ENCODE data around the gene TUG1.

Gene TUG1

DNA sequence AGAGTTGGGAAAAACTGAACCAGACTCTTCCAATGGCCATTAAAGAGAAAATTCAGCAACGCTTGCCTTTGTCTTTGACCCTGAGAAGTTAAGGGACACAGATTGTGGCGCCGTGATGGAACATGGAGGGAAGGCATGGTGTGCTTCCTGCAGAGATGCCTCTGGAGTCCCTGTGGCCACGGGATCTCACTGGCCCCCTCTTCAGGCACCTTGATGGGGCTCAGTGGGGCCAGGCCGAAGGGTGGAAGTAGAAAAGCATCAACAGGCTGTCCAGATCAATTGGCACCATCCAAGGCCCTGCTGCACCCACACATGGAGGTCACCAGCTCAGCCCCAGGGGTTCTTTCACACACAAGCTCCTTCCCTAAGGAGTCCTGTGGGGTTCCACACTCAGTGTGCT lies 43.4 kb upstream of the TUG1 start:
- no peak overlapping the region for H3K4me3 ChIP-seq (ENCODE audit: low read depth, low read length)
- no peak for DNase-seq (ENCODE audit: low read depth)
- TF ChIP-seq, protein P1, sequence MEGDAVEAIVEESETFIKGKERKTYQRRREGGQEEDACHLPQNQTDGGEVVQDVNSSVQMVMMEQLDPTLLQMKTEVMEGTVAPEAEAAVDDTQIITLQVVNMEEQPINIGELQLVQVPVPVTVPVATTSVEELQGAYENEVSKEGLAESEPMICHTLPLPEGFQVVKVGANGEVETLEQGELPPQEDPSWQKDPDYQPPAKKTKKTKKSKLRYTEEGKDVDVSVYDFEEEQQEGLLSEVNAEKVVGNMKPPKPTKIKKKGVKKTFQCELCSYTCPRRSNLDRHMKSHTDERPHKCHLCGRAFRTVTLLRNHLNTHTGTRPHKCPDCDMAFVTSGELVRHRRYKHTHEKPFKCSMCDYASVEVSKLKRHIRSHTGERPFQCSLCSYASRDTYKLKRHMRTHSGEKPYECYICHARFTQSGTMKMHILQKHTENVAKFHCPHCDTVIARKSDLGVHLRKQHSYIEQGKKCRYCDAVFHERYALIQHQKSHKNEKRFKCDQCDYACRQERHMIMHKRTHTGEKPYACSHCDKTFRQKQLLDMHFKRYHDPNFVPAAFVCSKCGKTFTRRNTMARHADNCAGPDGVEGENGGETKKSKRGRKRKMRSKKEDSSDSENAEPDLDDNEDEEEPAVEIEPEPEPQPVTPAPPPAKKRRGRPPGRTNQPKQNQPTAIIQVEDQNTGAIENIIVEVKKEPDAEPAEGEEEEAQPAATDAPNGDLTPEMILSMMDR (IDR thresholded peaks at IDR 0.05; ENCODE audit: low read depth, low read length, missing control alignments): no peak
- in situ Hi-C loops (cut with HindIII; ENCODE audit: low sequenced_read_pairs): no loop called here

DNA sequence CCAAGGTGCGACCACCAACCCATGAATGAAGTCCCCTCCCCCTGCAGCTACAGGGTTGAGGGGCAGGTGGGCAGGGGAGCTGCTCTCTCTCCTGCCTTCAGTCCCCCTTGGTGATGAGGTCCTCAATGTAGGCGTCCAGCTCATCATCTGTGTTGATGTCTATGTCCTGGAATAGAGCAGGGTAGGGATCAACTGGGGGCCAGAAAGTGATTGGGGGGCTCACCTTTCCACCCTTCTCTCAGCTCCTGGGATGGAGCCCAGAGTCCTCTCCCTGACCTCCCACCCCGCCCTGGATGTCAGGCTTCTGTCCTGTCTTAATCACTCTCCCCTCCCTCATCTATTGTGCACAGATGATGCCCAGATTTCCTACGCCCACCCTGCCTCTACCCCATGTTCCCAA lies 42.4 kb upstream of the TUG1 start:
- TF ChIP-seq, protein P1 (IDR thresholded peaks at IDR 0.05; ENCODE audit: low read depth, low read length, missing control alignments): no peak
- H3K4me3 ChIP-seq (ENCODE audit: low read depth, low read length): no peak overlapping the region
- no peak for DNase-seq (ENCODE audit: low read depth)
- in situ Hi-C loops (cut with HindIII; ENCODE audit: low sequenced_read_pairs): no loop called here

GRCh38 chr22:30927806-30928205 lies 41.3 kb upstream of the TUG1 start:
- H3K4me3 ChIP-seq (ENCODE audit: low read depth, low read length): no peak overlapping the region
- no peak for DNase-seq (ENCODE audit: low read depth)
- TF ChIP-seq, protein P1 (IDR thresholded peaks at IDR 0.05; ENCODE audit: low read depth, low read length, missing control alignments): no peak
- in situ Hi-C loops (cut with HindIII; ENCODE audit: low sequenced_read_pairs): no loop called here

DNA sequence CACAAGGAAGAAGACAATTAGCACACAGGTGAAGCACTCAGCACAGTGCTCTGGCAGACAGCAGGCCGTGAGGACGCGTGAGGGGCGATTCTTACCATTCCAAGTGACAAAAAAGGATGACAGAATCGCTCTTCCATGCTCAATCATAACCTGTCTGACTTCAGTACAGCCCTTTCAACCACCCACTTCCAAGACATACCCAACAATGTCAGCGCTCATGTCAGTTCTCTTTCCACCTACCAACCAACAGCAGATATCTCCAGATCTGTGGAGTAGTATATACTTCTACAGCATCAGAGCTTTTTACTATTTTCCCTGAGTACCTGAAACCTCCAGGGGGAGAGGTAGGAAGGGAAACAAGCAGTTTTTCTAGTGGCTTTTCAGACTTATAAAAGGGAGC lies 40.7 kb upstream of the TUG1 start:
- DNase-seq (ENCODE audit: low read depth): no peak
- in situ Hi-C loops (cut with HindIII; ENCODE audit: low sequenced_read_pairs): no loop called here
- H3K4me3 ChIP-seq (ENCODE audit: low read depth, low read length): no peak overlapping the region
- TF ChIP-seq, protein P1 (IDR thresholded peaks at IDR 0.05; ENCODE audit: low read depth, low read length, missing control alignments): no peak

- TF ChIP-seq, protein P1 (IDR thresholded peaks at IDR 0.05; ENCODE audit: low read depth, low read length, missing control alignments): no peak
- no peak overlapping the region for H3K4me3 ChIP-seq (ENCODE audit: low read depth, low read length)
- in situ Hi-C loops (cut with HindIII; ENCODE audit: low sequenced_read_pairs): no loop called here
- no peak for DNase-seq (ENCODE audit: low read depth)
These were observed 38.8 kb upstream of the TUG1 start for GRCh38 chr22:30930228-30930627.

GRCh38 chr22:30931541-30932300 lies 37.3 kb upstream of the TUG1 start:
- H3K4me3 ChIP-seq (ENCODE audit: low read depth, low read length): no peak overlapping the region
- in situ Hi-C loops (cut with HindIII; ENCODE audit: low sequenced_read_pairs): no loop called here
- TF ChIP-seq, protein P1 (IDR thresholded peaks at IDR 0.05; ENCODE audit: low read depth, low read length, missing control alignments): no peak
- DNase-seq (ENCODE audit: low read depth): no peak
